Measurements from ENCODE around the gene VAC14.
A peak's percentile ranks its signal among the peaks of the same experiment; 100 is the strongest.

Gene VAC14

DNA sequence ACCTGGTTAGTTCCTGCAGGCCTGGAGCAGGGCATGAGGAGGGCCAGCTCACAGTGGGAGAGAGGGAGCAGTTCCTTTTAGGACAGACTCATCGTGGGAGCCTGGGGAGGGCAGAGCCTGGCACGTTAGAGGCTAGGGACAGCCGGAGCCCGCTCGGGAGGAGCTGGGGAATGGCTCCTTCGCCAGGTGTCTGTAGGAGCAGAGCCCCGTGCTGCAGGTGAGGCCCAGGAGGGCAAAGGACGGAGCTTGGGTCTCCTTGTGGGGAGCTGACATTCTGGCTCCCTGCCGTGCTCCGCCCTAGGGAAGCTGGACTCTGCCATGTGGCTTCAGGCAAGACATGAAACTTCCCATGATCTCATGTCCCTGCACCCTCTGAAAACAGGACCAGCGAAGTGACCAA, 96.4 kb downstream of the VAC14 start:
- TF ChIP-seq, protein P1, sequence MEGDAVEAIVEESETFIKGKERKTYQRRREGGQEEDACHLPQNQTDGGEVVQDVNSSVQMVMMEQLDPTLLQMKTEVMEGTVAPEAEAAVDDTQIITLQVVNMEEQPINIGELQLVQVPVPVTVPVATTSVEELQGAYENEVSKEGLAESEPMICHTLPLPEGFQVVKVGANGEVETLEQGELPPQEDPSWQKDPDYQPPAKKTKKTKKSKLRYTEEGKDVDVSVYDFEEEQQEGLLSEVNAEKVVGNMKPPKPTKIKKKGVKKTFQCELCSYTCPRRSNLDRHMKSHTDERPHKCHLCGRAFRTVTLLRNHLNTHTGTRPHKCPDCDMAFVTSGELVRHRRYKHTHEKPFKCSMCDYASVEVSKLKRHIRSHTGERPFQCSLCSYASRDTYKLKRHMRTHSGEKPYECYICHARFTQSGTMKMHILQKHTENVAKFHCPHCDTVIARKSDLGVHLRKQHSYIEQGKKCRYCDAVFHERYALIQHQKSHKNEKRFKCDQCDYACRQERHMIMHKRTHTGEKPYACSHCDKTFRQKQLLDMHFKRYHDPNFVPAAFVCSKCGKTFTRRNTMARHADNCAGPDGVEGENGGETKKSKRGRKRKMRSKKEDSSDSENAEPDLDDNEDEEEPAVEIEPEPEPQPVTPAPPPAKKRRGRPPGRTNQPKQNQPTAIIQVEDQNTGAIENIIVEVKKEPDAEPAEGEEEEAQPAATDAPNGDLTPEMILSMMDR (IDR thresholded peaks at IDR 0.05; ENCODE audit: low read depth, low read length) = no peak
- Histone ChIP-seq H3K9me3 (ENCODE audit: severe bottlenecking) (no peaks in the 10 kb centered on the region), H3K27me3 (ENCODE audit: insufficient read depth, low read depth, severe bottlenecking) (no peaks in the 10 kb centered on the region), H3K36me3 (peaks cover 6% of the 10 kb centered on the region; the same call in 1 of the 2 replicates), H3K27ac (peak overlapping the region; percentile 61), H3K4me3 (ENCODE audit: low read depth, low read length) (no peak overlapping the region)
- DNase-seq = no peak

DNA sequence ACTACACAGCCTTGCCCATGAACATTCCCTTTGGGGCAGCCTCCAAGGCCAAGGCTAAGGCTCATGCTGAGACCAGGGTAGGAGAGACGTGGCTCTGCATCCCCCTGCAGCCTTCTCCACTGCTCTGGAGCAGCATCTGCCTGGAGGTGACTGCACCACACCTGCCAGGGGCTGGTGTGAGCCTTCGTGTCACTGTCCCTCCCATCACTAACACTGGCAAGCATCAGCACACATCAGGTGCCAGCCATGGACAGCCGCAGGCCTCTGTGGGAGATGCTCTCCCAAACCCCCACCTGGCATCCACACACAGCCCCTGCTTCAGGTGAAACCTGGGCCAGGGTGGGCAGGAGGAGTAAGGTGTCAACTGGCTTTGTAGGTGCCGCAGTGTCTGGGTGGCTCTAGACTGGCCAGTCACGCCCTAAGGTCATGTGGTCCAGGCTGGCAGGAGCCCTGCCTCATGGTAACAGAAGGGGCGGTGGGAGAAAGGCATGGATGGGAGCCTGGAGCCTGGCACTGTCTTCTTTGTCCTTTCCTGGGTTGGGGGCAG, 97.0 kb downstream of the VAC14 start:
- Histone ChIP-seq H3K27me3 (ENCODE audit: insufficient read depth, low read depth, severe bottlenecking) (no peaks in the 10 kb centered on the region), H3K4me3 (ENCODE audit: low read depth, low read length) (no peak overlapping the region), H3K9me3 (ENCODE audit: severe bottlenecking) (no peaks in the 10 kb centered on the region), H3K27ac (peak overlapping the region; percentile 61), H3K36me3 (peaks cover 11% of the 10 kb centered on the region)
- TF ChIP-seq, protein P1 (IDR thresholded peaks at IDR 0.05; ENCODE audit: low read depth, low read length) = no peak
- DNase-seq = no peak

DNA sequence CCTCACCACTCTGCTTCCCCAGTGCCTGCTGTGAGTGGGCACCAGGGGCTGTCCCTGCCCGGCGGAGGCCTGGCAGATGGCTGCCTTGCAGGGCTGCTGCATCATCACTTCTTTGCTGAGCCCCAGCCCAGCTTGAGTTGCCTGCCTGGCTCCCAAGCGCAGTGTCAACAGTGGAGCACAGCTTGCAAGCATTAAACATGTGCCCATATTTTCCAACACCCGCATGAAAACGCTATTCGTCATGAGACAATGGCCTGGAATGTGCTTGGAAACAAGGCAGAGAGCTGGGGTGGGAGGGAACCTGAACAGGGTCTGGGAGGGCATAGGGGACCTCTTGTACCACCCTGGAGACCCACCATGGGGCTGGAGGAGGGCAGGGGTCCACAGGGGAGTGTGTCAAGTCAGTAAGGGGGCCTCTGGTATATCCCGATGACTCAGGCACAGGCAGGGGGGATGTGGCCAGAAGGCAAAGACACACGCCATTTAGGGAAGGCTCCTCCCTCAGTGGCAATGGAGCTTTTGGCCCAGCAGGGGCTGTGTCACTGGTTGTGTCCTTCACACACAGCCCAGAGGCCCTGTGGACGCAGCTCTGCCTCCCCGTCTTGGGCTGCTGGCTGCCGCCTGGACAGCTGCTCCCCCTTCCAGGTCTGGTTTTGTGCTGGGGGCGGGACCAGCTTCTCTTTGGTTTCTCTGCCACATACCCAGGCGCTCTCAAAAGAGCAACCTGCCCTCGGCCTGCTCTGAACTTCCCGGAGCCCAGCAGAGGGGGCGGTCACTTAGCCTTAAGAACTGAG, 97.7 kb downstream of the VAC14 start:
- H3K9me3 ChIP-seq (ENCODE audit: severe bottlenecking) = no peaks in the 10 kb centered on the region
- H3K36me3 ChIP-seq = peaks cover 12% of the 10 kb centered on the region
- H3K4me3 ChIP-seq (ENCODE audit: low read depth, low read length) = no peak overlapping the region
- TF ChIP-seq, protein P1 (IDR thresholded peaks at IDR 0.05; ENCODE audit: low read depth, low read length) = peak; percentile 58
- H3K27ac ChIP-seq = peak overlapping the region; percentile 61
- H3K27me3 ChIP-seq (ENCODE audit: insufficient read depth, low read depth, severe bottlenecking) = no peaks in the 10 kb centered on the region
- peak; percentile 71 for DNase-seq

DNA sequence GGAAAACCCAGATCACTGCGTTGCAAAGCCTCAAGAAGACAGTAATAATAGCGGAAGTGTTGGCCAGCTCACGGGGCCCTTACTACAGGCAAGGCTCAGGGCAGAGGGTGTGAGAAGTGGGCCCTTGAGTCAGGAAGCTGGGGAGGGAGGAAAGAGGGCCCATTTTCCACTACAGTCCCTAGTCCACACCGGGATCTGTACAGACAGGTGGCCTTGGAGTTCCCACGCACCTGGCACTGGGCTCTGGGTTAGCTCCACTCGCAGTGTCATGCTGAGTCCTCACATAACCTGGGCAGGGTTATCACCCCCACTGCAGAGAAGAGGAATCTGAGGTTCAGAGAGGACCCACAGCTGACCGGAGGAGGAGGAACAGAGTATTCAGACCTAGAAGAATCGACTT, 98.3 kb downstream of the VAC14 start:
- DNase-seq = no peak
- peak overlapping the region; percentile 61; the same call in 1 of the 2 replicates for H3K27ac ChIP-seq
- H3K27me3 ChIP-seq (ENCODE audit: insufficient read depth, low read depth, severe bottlenecking) = no peaks in the 10 kb centered on the region
- H3K36me3 ChIP-seq = peaks cover 14% of the 10 kb centered on the region
- H3K9me3 ChIP-seq (ENCODE audit: severe bottlenecking) = no peaks in the 10 kb centered on the region
- TF ChIP-seq, protein P1 (IDR thresholded peaks at IDR 0.05; ENCODE audit: low read depth, low read length) = no peak
- H3K4me3 ChIP-seq (ENCODE audit: low read depth, low read length) = no peak overlapping the region

DNA sequence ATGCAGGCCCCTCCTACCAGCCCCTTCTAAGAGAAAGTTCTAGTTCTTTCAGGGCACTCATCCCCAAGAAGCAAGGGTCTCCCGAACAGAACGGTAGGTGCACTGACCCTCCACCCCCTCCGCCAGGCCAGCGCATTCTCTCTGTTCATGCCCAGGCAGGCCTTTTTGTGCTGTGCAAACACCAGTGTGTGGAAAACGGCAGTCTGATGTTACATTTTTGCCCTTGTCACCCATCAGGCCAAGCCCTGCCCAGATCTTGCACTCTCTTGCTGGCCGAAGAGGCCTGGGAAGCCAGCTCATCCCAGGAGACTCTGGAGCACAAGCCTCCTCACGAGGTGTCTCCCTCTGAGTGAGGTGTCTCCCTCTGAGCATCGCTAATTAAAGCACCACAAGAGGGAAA, 99.0 kb downstream of the VAC14 start:
- H3K4me3 ChIP-seq (ENCODE audit: low read depth, low read length) = no peak overlapping the region
- TF ChIP-seq, protein P1 (IDR thresholded peaks at IDR 0.05; ENCODE audit: low read depth, low read length) = no peak
- peaks cover 14% of the 10 kb centered on the region for H3K36me3 ChIP-seq
- no peaks in the 10 kb centered on the region for H3K27me3 ChIP-seq (ENCODE audit: insufficient read depth, low read depth, severe bottlenecking)
- no peak overlapping the region for H3K27ac ChIP-seq
- no peaks in the 10 kb centered on the region for H3K9me3 ChIP-seq (ENCODE audit: severe bottlenecking)
- DNase-seq = no peak
